Astrocyte of the cerebellum (primary cell): ENCODE measurements around the gene IL24.

Source experiments
- DNase-seq: peaks from one replicate; pipeline ENCODE4 v3.0.0-alpha.2; 2011; ENCODE audit warnings: low read depth
- H3K4me3 ChIP-seq: 2 replicates; pipeline ENCODE4 v1.5.1; 2011; ENCODE audit warnings: mild to moderate bottlenecking, low read depth, low read length, moderate library complexity
- CTCF ChIP-seq: IDR thresholded peaks from 2 replicates; pipeline ENCODE4 v1.5.1; 2012; ENCODE audit warnings: low read length, low read depth, moderate library complexity, mild to moderate bottlenecking; ENCODE audit errors: missing control alignments
- in situ Hi-C: cut with HindIII; loops from 2 replicates; pipeline ENCODE4 v1.10.0; 2017; ENCODE audit warnings: low sequenced_read_pairs

The IL24 gene

GRCh38 chr1:206855859-206856258 is 41.4 kb upstream of the IL24 start:
- in situ Hi-C loops = no loop called here

GRCh38 chr1:206856674-206857464 is 40.4 kb upstream of the IL24 start:
- TF ChIP-seq CTCF = peak; percentile 40
- H3K4me3 ChIP-seq = no peak overlapping the region
- in situ Hi-C loops = no loop called here
- DNase-seq = no peak

More at GRCh38 chr1:206855859-206856258, 41.4 kb upstream of the IL24 start:
- no peak overlapping the region for H3K4me3 ChIP-seq
- no peak for DNase-seq
- TF ChIP-seq CTCF = no peak

GRCh38 chr1:206859082-206859521 is 38.1 kb upstream of the IL24 start:
- TF ChIP-seq CTCF = no peak
- no peak overlapping the region for H3K4me3 ChIP-seq
- in situ Hi-C loops = no loop called here
- no peak for DNase-seq

DNA sequence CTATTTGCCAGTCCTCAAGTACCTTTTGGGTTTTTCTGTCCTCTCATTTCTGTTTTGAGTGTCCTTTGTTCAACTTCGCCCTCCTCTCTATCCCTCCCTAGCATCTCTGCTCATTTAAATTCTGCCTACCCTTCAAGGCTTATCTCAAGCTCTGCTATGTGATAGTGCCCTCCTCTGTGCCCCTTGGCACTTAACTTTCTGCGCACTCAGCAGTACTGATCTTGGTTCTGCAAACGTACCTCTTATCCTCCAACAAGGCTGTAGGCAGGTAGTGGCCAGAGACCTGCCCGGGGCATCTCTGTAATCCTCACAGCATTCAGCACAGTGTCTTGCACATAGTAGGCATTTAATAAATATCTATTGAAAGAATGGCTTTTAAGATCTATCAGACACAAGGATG is 37.1 kb upstream of the IL24 start:
- no peak for DNase-seq
- no peak overlapping the region for H3K4me3 ChIP-seq
- no peak for TF ChIP-seq CTCF
- in situ Hi-C loops = no loop called here

- no peak for DNase-seq
- H3K4me3 ChIP-seq = no peak overlapping the region
- no peak for TF ChIP-seq CTCF
- in situ Hi-C loops = no loop called here
Measured at GRCh38 chr1:206863266-206863665, 34.0 kb upstream of the IL24 start.

DNA sequence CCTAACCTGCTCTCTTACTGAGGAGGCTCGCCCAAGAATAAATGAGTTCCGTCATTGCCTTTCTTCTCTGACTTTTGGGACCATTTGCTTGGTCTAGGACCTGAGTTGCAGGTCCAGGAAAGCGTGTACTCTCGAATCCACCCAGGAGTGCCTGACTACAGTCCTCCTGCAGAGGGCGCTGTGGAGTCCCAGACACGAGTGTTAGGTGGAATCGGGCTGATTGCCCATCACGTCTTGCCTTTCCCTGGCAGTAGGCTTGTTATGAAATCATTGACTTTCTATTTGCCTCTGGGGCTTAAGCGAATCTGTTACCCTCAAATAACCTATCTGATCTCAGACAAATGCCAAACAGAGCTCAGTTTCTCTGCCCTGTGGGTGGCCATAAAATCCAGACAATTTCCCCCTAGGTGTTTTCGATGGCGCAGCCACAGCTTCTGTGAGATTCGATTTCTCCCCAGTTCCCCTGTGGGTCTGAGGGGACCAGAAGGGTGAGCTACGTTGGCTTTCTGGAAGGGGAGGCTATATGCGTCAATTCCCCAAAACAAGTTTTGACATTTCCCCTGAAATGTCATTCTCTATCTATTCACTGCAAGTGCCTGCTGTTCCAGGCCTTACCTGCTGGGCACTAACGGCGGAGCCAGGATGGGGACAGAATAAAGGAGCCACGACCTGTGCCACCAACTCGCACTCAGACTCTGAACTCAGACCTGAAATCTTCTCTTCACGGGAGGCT is 32.1 kb upstream of the IL24 start, which contains the start of gene IL20:
Gene IL20 (plus strand): TSS at position 685 of the 733 bp plus-strand sequence. CDS start 230 bp downstream, outside the sequence.
- TF ChIP-seq CTCF = peak; percentile 80
- DNase-seq = peak; percentile 49
- no peak within 1 kb of the TSS for H3K4me3 ChIP-seq
- in situ Hi-C loops = no loop called here
